H1 (cell line): ENCODE results near the gene CDR2L. TPM values are rescaled to one million over a fixed set of nuclear protein-coding genes. Genes with fewer than 3 reads are reported as not detected.

Experiments
- CTCF ChIA-PET: fragments of 300-600 bp; sonication (Branson Sonifier 250); formaldehyde crosslinking; loops from one replicate; lab custom pipeline; 2021; ENCODE audit not compliant: partially characterized antibody; lab: Charles Lee
- POLR2A ChIA-PET: fragments of 300-600 bp; sonication (Branson Sonifier 250); formaldehyde crosslinking; loops from one replicate; lab custom pipeline; 2021; ENCODE audit warnings: inconsistent platforms; ENCODE audit not compliant: partially characterized antibody; lab: Charles Lee
- DNase-seq, 2 experiments: peaks; one replicate each; pipeline versions ENCODE4 v3.0.0 to v3.0.0-alpha.2; 2010 to 2022; ENCODE audit warnings: low spot score in 2 of 2, low read depth in 1 of 2, mixed read lengths in 1 of 2
- FAIRE-seq: peaks from 2 replicates; lab custom pipeline; 2011; peaks lifted over from hg19 to GRCh38; lab: Jason Lieb, UNC
- H2AFZ ChIP-seq: 2 replicates; pipeline ENCODE4 v1.8.1; 2012; ENCODE audit warnings: low read length, inconsistent platforms
- H2AK5ac ChIP-seq: 2 replicates; pipeline ENCODE4 v1.6.1; 2013; ENCODE audit warnings: low read depth, low read length
- H2BK120ac ChIP-seq: replicated peaks from 2 replicates; pipeline ENCODE3; 2013; ENCODE audit warnings: low read depth, low read length, inconsistent platforms
- H2BK12ac ChIP-seq: 2 replicates; pipeline ENCODE4 v1.6.1; 2013; ENCODE audit warnings: low read depth, low read length
- H2BK15ac ChIP-seq: 2 replicates; pipeline ENCODE4 v1.6.1; 2013; ENCODE audit warnings: low read length
- H2BK20ac ChIP-seq: 2 replicates; pipeline ENCODE4 v1.6.1; 2013; ENCODE audit warnings: low read length
- H2BK5ac ChIP-seq: 2 replicates; pipeline ENCODE4 v1.6.1; 2013; ENCODE audit warnings: low read depth, low read length
- H3K14ac ChIP-seq: 2 replicates; pipeline ENCODE4 v1.6.1; 2013; ENCODE audit warnings: inconsistent platforms; ENCODE audit not compliant: insufficient read length
- H3K18ac ChIP-seq: 2 replicates; pipeline ENCODE4 v1.6.1; 2013; ENCODE audit warnings: low read length; ENCODE audit errors: extremely low read depth
- H3K23ac ChIP-seq: 2 replicates; pipeline ENCODE4 v1.6.1; 2013; ENCODE audit warnings: inconsistent platforms; ENCODE audit not compliant: insufficient read length
- H3K23me2 ChIP-seq: 2 replicates; pipeline ENCODE4 v1.6.1; 2013; ENCODE audit warnings: low read depth, low read length
- H3K27ac ChIP-seq: 2 replicates; pipeline ENCODE4 v1.6.1; 2011; ENCODE audit warnings: low read depth, low read length, inconsistent platforms
- H3K27me3 ChIP-seq, 4 experiments: replicated peaks in 1 of 4; 1 replicate in 1 of 4; 2 replicates in 3 of 4; pipeline versions ENCODE4 v1.6.1 to v1.8.1; 2011 to 2013; ENCODE audit warnings: low read length in 3 of 4, mild to moderate bottlenecking in 3 of 4, inconsistent platforms in 2 of 4, mixed read lengths in 2 of 4, moderate library complexity in 1 of 4; ENCODE audit not compliant: control insufficient read depth in 3 of 4, insufficient read depth in 3 of 4; ENCODE audit errors: extremely low read depth in 1 of 4
- H3K36me3 ChIP-seq, 4 experiments: 2 replicates each; pipeline versions ENCODE4 v1.6.1 to v1.8.1; 2011 to 2013; ENCODE audit warnings: mild to moderate bottlenecking in 4 of 4, low read length in 3 of 4, moderate library complexity in 2 of 4, control low read depth in 1 of 4, inconsistent platforms in 1 of 4; ENCODE audit not compliant: insufficient read depth in 4 of 4, control insufficient read depth in 2 of 4
- H3K4ac ChIP-seq: replicated peaks from 2 replicates; pipeline ENCODE3; 2013; ENCODE audit warnings: low read length, low read depth, mixed read lengths, inconsistent platforms; ENCODE audit not compliant: insufficient read length
- H3K4me1 ChIP-seq, 4 experiments: replicated peaks in 1 of 4; 1 replicate in 1 of 4; 2 replicates in 3 of 4; pipeline versions ENCODE4 v1.6.1 to v1.8.1; 2011 to 2013; ENCODE audit warnings: low read length in 3 of 4, inconsistent platforms in 2 of 4, mixed read lengths in 1 of 4; ENCODE audit not compliant: insufficient read depth in 4 of 4, control insufficient read depth in 3 of 4
- H3K4me2 ChIP-seq, 2 experiments: 2 replicates each; pipeline versions ENCODE4 v1.6.1 to v1.8.1; 2011 to 2013; ENCODE audit warnings: low read depth in 2 of 2, low read length in 2 of 2, control low read depth in 1 of 2, inconsistent platforms in 1 of 2, mild to moderate bottlenecking in 1 of 2; ENCODE audit not compliant: insufficient read depth in 1 of 2
- H3K4me3 ChIP-seq, 4 experiments: fragments of 200-600, 300-600 bp in 1 of 4; sonication (generic), shearing (Covaris generic), sonication (Bioruptor Twin) in 1 of 4; 2 replicates each; pipeline versions ENCODE4 v1.5.1 to v1.8.1; 2011 to 2016; ENCODE audit warnings: low read length in 4 of 4, low read depth in 3 of 4, control low read depth in 2 of 4, inconsistent platforms in 2 of 4, mild to moderate bottlenecking in 2 of 4, mixed read lengths in 1 of 4, moderate library complexity in 1 of 4; ENCODE audit not compliant: insufficient read depth in 2 of 4; ENCODE audit errors: extremely low read depth in 1 of 4
- H3K56ac ChIP-seq: replicated peaks from 2 replicates; pipeline ENCODE3; 2013; ENCODE audit warnings: low read depth, mild to moderate bottlenecking, mixed read lengths, low read length, inconsistent platforms; ENCODE audit not compliant: insufficient read length
- H3K79me1 ChIP-seq: 2 replicates; pipeline ENCODE4 v1.6.1; 2013; ENCODE audit warnings: low read depth, low read length, control low read depth
- H3K79me2 ChIP-seq, 2 experiments: 2 replicates each; pipeline versions ENCODE4 v1.6.1 to v1.8.1; 2012 to 2013; ENCODE audit warnings: low read length in 2 of 2, mild to moderate bottlenecking in 2 of 2, inconsistent platforms in 1 of 2; ENCODE audit not compliant: insufficient read depth in 2 of 2, control insufficient read depth in 1 of 2
- H3K9ac ChIP-seq, 4 experiments: replicated peaks in 1 of 4; 1 replicate in 1 of 4; 2 replicates in 3 of 4; pipeline versions ENCODE4 v1.6.1 to v1.8.1; 2011 to 2013; ENCODE audit warnings: low read depth in 3 of 4, low read length in 3 of 4, control low read depth in 2 of 4, mild to moderate bottlenecking in 2 of 4, moderate library complexity in 2 of 4, inconsistent platforms in 1 of 4; ENCODE audit errors: extremely low read depth in 1 of 4
- H3K9me3 ChIP-seq, 2 experiments: 2 replicates each; pipeline versions ENCODE4 v1.6.1 to v1.8.1; 2012 to 2013; ENCODE audit warnings: mild to moderate bottlenecking in 2 of 2, moderate library complexity in 2 of 2, control low read depth in 1 of 2, inconsistent platforms in 1 of 2, low read depth in 1 of 2, low read length in 1 of 2, mixed read lengths in 1 of 2; ENCODE audit not compliant: insufficient read depth in 2 of 2
- H4K20me1 ChIP-seq, 2 experiments: replicated peaks in 1 of 2; 2 replicates each; pipeline versions ENCODE3 to v1.8.1; 2011 to 2013; ENCODE audit warnings: inconsistent platforms in 2 of 2, low read length in 2 of 2, mild to moderate bottlenecking in 1 of 2; ENCODE audit not compliant: insufficient read depth in 2 of 2, control insufficient read depth in 1 of 2
- H4K5ac ChIP-seq: 2 replicates; pipeline ENCODE4 v1.6.1; 2013; ENCODE audit warnings: low read length, low read depth, mixed read lengths, inconsistent platforms; ENCODE audit not compliant: insufficient read length
- H4K8ac ChIP-seq: 2 replicates; pipeline ENCODE4 v1.8.0; 2013; ENCODE audit warnings: mild to moderate bottlenecking, moderate library complexity, low read length, inconsistent platforms; ENCODE audit not compliant: insufficient read depth; ENCODE audit errors: extremely low read depth
- H4K91ac ChIP-seq: replicated peaks from 2 replicates; pipeline ENCODE3; 2013; ENCODE audit warnings: low read length, mixed read lengths, inconsistent platforms; ENCODE audit not compliant: insufficient read length
- CTBP2 ChIP-seq: IDR thresholded peaks from 2 replicates; pipeline ENCODE4 v1.7.0; 2011; ENCODE audit warnings: borderline replicate concordance, mild to moderate bottlenecking, moderate library complexity, mixed read lengths, low read length; ENCODE audit not compliant: insufficient read depth, insufficient read length
- CTCF ChIP-seq, 3 experiments: IDR thresholded peaks; 1 replicate in 2 of 3; 2 replicates in 1 of 3; pipeline versions ENCODE4 v1.5.1 to v1.6.1; 2011; ENCODE audit warnings: low read length in 3 of 3, mild to moderate bottlenecking in 3 of 3, inconsistent platforms in 2 of 3, low read depth in 1 of 3, moderate library complexity in 1 of 3; ENCODE audit not compliant: insufficient read depth in 1 of 3; ENCODE audit errors: control extremely low read depth in 1 of 3
- GABPA ChIP-seq: IDR thresholded peaks from 2 replicates; pipeline ENCODE4 v1.6.1; 2011; ENCODE audit warnings: mild to moderate bottlenecking, low read length, moderate library complexity, borderline replicate concordance; ENCODE audit not compliant: insufficient read depth
- HDAC2 ChIP-seq, 2 experiments: fragments of 300-600 bp in 1 of 2; sonication (generic) in 1 of 2; IDR thresholded peaks; 2 replicates each; pipeline ENCODE4 v1.6.1; 2011 to 2012; ENCODE audit warnings: low read depth in 2 of 2, low read length in 2 of 2, mild to moderate bottlenecking in 2 of 2, moderate library complexity in 2 of 2, borderline replicate concordance in 1 of 2, inconsistent platforms in 1 of 2
- JUND ChIP-seq: IDR thresholded peaks from 2 replicates; pipeline ENCODE4 v1.6.1; 2011; ENCODE audit warnings: mild to moderate bottlenecking, improper control_type of control experiment, low read length
- KDM1A ChIP-seq: fragments of 200-600, 300-600 bp; sonication (generic); IDR thresholded peaks from 2 replicates; pipeline ENCODE4 v1.7.1; 2016; ENCODE audit warnings: mild to moderate bottlenecking, low read length, borderline replicate concordance
- RNF2 ChIP-seq: fragments of 200-900, 300-1000 bp; sonication (generic); IDR thresholded peaks from 2 replicates; pipeline ENCODE4 v1.7.1; 2016; ENCODE audit warnings: borderline replicate concordance, low read depth, mild to moderate bottlenecking, antibody characterized with exemption, low read length; ENCODE audit not compliant: poor library complexity, severe bottlenecking; ENCODE audit errors: missing control alignments
- SIN3A ChIP-seq, 2 experiments: IDR thresholded peaks in 1 of 2; conservative IDR thresholded peaks in 1 of 2; 2 replicates each; pipeline ENCODE4 v1.6.1; 2011 to 2012; ENCODE audit warnings: low read length in 2 of 2, improper control_type of control experiment in 1 of 2, low read depth in 1 of 2, mild to moderate bottlenecking in 1 of 2
- SIRT6 ChIP-seq: IDR thresholded peaks from one replicate; pipeline ENCODE4 v1.7.1; 2012; ENCODE audit warnings: low read length, inconsistent platforms
- SIX5 ChIP-seq: IDR thresholded peaks from 2 replicates; pipeline ENCODE4 v1.6.1; 2011; ENCODE audit warnings: mild to moderate bottlenecking, low read depth, low read length
- WGBS, 2 experiments: shearing (Covaris generic) in 1 of 2; methylation state at CpG; one replicate each; pipeline versions ENCODE4 v1.1.6 to v1.1.7; 2013 to 2015; ENCODE audit warnings: low lambda C conversion rate in 2 of 2, mixed read lengths in 2 of 2, inconsistent platforms in 1 of 2, low coverage in 1 of 2, missing lambda C conversion rate in 1 of 2; ENCODE audit not compliant: insufficient replicate concordance in 2 of 2, insufficient coverage in 1 of 2, insufficient read length in 1 of 2; ENCODE audit errors: extremely low coverage in 1 of 2, missing lambda C conversion rate in 1 of 2; 5-methylcytosine and 5-hydroxymethylcytosine counted together
- polyA plus RNA-seq, 7 experiments: library from polyadenylated mRNA; depleted of rRNA in 3 of 7; stranded (reverse) in 5 of 7; unstranded in 2 of 7; fragments of >200 nt in 5 of 7; fragments of 200-250 nt in 2 of 7; gene quantifications; 1 replicate in 5 of 7; 2 replicates in 1 of 7; 4 replicates in 1 of 7; pipeline versions ENCODE4 v1.2.1 to v1.2.3, GENCODE V29; 2011 to 2013; ENCODE audit warnings: missing spikeins in 2 of 7, mixed read lengths in 2 of 7
- total RNA-seq: library from RNA; stranded (reverse); fragmentation: NEBNext Ultra II Directional; extraction: Animal tissue kit (Norgen Biotek cat#: 25700); gene quantifications from 2 replicates; pipeline ENCODE4 v1.2.1, GENCODE V29; 2021

CDR2L gene
- total and polyA plus RNA-seq, 2 of the 8 experiments (the other 6 are each of a cell fraction or from before 2014, with no cell fraction given), result 20.4 to 38.1 TPM

DNA sequence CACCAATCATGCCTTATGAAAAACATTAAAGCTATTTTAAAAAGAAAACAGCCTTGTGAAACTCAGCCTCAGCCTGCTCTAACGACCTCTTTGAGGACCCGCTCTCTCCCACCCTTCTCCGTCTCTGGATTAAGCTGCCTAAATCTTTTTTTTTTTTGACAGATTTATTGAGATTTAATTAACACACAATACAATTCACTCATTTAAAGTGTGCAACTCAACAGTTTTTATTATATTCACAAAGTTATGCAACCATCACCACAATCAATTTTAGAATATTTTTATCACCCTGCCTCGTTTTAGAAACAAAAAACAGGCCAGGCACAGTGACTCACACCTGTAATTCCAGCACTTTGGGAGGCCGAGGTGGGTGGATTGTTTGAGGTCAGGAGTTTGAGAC is 8.4 kb downstream of the CDR2L start:
- ChIA-PET CTCF (interaction anchor here (0.7 to 4.1 kb wide), 4 partner anchors 10 to 33 kb away, joined by 3 to 22 read pairs (median 4); partner anchors contain the start of gene MRPL58), POLR2A (interaction anchor here (1.0 to 2.9 kb wide), 3 partner anchors 10 to 17 kb away, joined by 3 to 10 read pairs (median 5); partner anchors contain the start of gene MRPL58)
- TF ChIP-seq KDM1A (no peak), SIRT6 (no peak), RNF2 (no peak), SIN3A (conservative IDR thresholded peaks at IDR 0.05 in 1 of 2, IDR thresholded peaks at IDR 0.05 in 1 of 2; ENCODE audit: low read depth in 1 of 2, low read length in 2 of 2) (no peak), JUND (no peak), GABPA (no peak), CTBP2 (no peak), HDAC2 (IDR thresholded peaks at IDR 0.05; ENCODE audit: borderline replicate concordance in 1 of 2, low read depth in 2 of 2, low read length in 2 of 2) (no peak), SIX5 (no peak), CTCF (IDR thresholded peaks at IDR 0.05; ENCODE audit: control extremely low read depth in 1 of 3, insufficient read depth in 1 of 3, low read depth in 1 of 3, low read length in 3 of 3) (no peak)

More for the DNA sequence above, 8.4 kb downstream of the CDR2L start:
- no peak overlapping the region for H2BK15ac ChIP-seq
- no peak overlapping the region for H4K91ac ChIP-seq
- no peak overlapping the region for H3K18ac ChIP-seq
- no peak overlapping the region for H3K56ac ChIP-seq
- no peaks in the 10 kb centered on the region for H3K79me1 ChIP-seq
- no peak overlapping the region for H2BK12ac ChIP-seq
- no peak overlapping the region for H3K4ac ChIP-seq
- H4K5ac ChIP-seq, result no peak overlapping the region
- H3K4me1 ChIP-seq, result no peaks in the 10 kb centered on the region
- no peak overlapping the region for H3K9ac ChIP-seq
- H3K27ac ChIP-seq, result no peak overlapping the region
- H3K23me2 ChIP-seq, result no peaks in the 10 kb centered on the region
- FAIRE-seq (no peak), DNase-seq (no peak)
- H3K9me3 ChIP-seq, result no peaks in the 10 kb centered on the region
- no peak overlapping the region for H4K8ac ChIP-seq
- H2AK5ac ChIP-seq, result no peak overlapping the region
- no peak overlapping the region for H3K4me2 ChIP-seq
- no peak overlapping the region for H2BK5ac ChIP-seq
- H2BK120ac ChIP-seq, result no peak overlapping the region
- H3K14ac ChIP-seq, result no peak overlapping the region
- H2AFZ ChIP-seq, result no peak overlapping the region
- H3K27me3 ChIP-seq, result no peaks in the 10 kb centered on the region
- no peak overlapping the region for H2BK20ac ChIP-seq
- no peak overlapping the region for H3K23ac ChIP-seq
- H3K4me3 ChIP-seq, result no peak overlapping the region
- H4K20me1 ChIP-seq, result peaks cover 0 to 7% of the 10 kb centered on the region in 2 experiments
- H3K79me2 ChIP-seq, result peaks cover 0 to 2% of the 10 kb centered on the region in 2 experiments; a peak in 1 of 4 replicates
- H3K36me3 ChIP-seq, result peaks cover 0 to 4% (median 3%) of the 10 kb centered on the region in 4 experiments; a peak in 3 of 8 replicates
- WGBS, 2 experiments, result 86% methylated on average over 5 of the region's 5 CpGs; no CpG with 5 or more reads in 1 of the 2 experiments
